Psoas muscle (tissue), 8 donors: ENCODE data around the gene TBCD. TPM values are rescaled to one million over a fixed set of nuclear protein-coding genes. Genes with fewer than 3 reads are reported as not detected.

Source experiments
- ATAC-seq, 4 donors: fragments of 200-7000 bp; cut with Tn5 transposase; one replicate each; pipeline ENCODE4 v1.9.1; 2020; ENCODE audit warnings: moderate library complexity in 3 of 4, mild to moderate bottlenecking in 2 of 4
- DNase-seq, 2 donors: peaks; one replicate each; pipeline ENCODE4 v3.0.0-alpha.2; 2020
- H3K27ac ChIP-seq: fragments of 200-600 bp; one replicate; pipeline ENCODE4 v1.8.0; 2022
- H3K27me3 ChIP-seq, 3 donors: fragments of 200-600 bp in 1 of 3; one replicate each; pipeline versions ENCODE4 v1.6.1 to v1.8.0; 2013 to 2022; ENCODE audit warnings: low read length in 2 of 3, mild to moderate bottlenecking in 2 of 3, moderate library complexity in 1 of 3; ENCODE audit not compliant: insufficient read depth in 3 of 3
- H3K36me3 ChIP-seq, 2 donors: fragments of 200-600 bp in 1 of 2; one replicate each; pipeline versions ENCODE4 v1.6.1 to v1.8.0; 2013 to 2022; ENCODE audit warnings: low read depth in 1 of 2, mild to moderate bottlenecking in 1 of 2, moderate library complexity in 1 of 2; ENCODE audit not compliant: insufficient read depth in 1 of 2
- H3K4me1 ChIP-seq: fragments of 200-600 bp; one replicate; pipeline ENCODE4 v1.8.0; 2022
- H3K4me3 ChIP-seq: fragments of 200-600 bp; one replicate; pipeline ENCODE4 v1.8.0; 2022; ENCODE audit warnings: mild to moderate bottlenecking
- H3K9me3 ChIP-seq: fragments of 200-600 bp; one replicate; pipeline ENCODE4 v1.8.0; 2022
- CTCF ChIP-seq: fragments of 200-600 bp; IDR thresholded peaks from one replicate; pipeline ENCODE4 v1.8.0; 2022; ENCODE audit warnings: antibody characterized with exemption
- WGBS, 3 donors: extraction: QIAGEN DNeasy Blood & Tissue Kit; methylation state at CpG; one replicate each; pipeline versions ENCODE4 v1.1.6 to v1.1.7; 2013; 5-methylcytosine and 5-hydroxymethylcytosine counted together
- intact Hi-C, 2 donors: fragments of 100-400 bp; cut with DNase I; formaldehyde crosslinking; loops; one replicate each; pipeline versions ENCODE4 v1.11.0 to v1.14.2; 2022
- polyA plus RNA-seq, 3 donors: library from polyadenylated mRNA; stranded (reverse); fragments of 200-250 nt; gene quantifications; one replicate each; pipeline ENCODE4 v1.2.3, GENCODE V29; 2013
- total RNA-seq, 4 donors: library from RNA; stranded (reverse); fragmentation: NEBNext Ultra II Directional in 2 of 4; extraction: Animal tissue kit (Norgen Biotek cat#: 25700) in 2 of 4; gene quantifications; one replicate each; pipeline versions ENCODE4 v1.2.1 to v1.2.4, GENCODE V29; 2021 to 2023
- donor health status: healthy with polysubstance abuse.
- donor health status: DM: no; HTN: no; CAD: no; lungs with moderate emphysema.
- donor health status: Bipolar disorder and iron deficiency.
- donor health status: healthy.
- donor health status: DM: yes; HTN: yes; CAD: no.
- donor health status: DM: no; HTN: no; CAD: no.
- donor health status: DM: no; HTN: no; CAD: no.
- donor health status: DM: yes; HTN: yes; CAD: no.

TBCD gene
- total and polyA plus RNA-seq, 7 donors: 28.2 to 65.0 (median 36.5) TPM

- peak; percentile 43 to 71 (median 67) for ATAC-seq
- Histone ChIP-seq H3K4me1 (peaks cover 17% of the 10 kb centered on the region), H3K27me3 (no peaks in the 10 kb centered on the region), H3K27ac (peak overlapping the region; percentile 60), H3K4me3 (peak overlapping the region; percentile 17), H3K36me3 (peaks cover 0 to 13% of the 10 kb centered on the region in 2 donors), H3K9me3 (no peaks in the 10 kb centered on the region)
- no peak for TF ChIP-seq CTCF
- no peak for DNase-seq
- intact Hi-C loops: no loop called here
- 54 to 75% (median 71%) methylated on average over 19 of the region's 19 CpGs for WGBS, 3 donors
These were observed 148.9 kb downstream of the TBCD start for GRCh38 chr17:82900741-82901140.

GRCh38 chr17:82901356-82901755 lies 149.5 kb downstream of the TBCD start:
- TF ChIP-seq CTCF: no peak
- DNase-seq (no peak), ATAC-seq (peak in 1 of 4 donors; percentile 10)
- intact Hi-C loops: no loop called here
- WGBS, 3 donors: 92 to 93% (median 93%) methylated on average over 14 to 16 of the region's 16 CpGs
- Histone ChIP-seq H3K36me3 (peaks cover 0 to 19% of the 10 kb centered on the region in 2 donors), H3K27ac (peak overlapping the region; percentile 60), H3K4me3 (peak overlapping the region; percentile 17), H3K27me3 (no peaks in the 10 kb centered on the region), H3K9me3 (no peaks in the 10 kb centered on the region), H3K4me1 (peaks cover 17% of the 10 kb centered on the region)

GRCh38 chr17:82901856-82902255 lies 150.0 kb downstream of the TBCD start:
- WGBS, 3 donors: 39 to 53% (median 45%) methylated on average over 16 of the region's 16 CpGs

GRCh38 chr17:82902972-82903874 lies 151.4 kb downstream of the TBCD start:
- Histone ChIP-seq H3K9me3 (no peaks in the 10 kb centered on the region), H3K4me3 (no peak overlapping the region), H3K4me1 (peaks cover 17% of the 10 kb centered on the region), H3K27ac (no peak overlapping the region), H3K36me3 (peaks cover 0 to 36% of the 10 kb centered on the region in 2 donors), H3K27me3 (no peaks in the 10 kb centered on the region)
- intact Hi-C loops: no loop called here
- no peak for TF ChIP-seq CTCF
- WGBS, 3 donors: 87 to 90% (median 89%) methylated on average over 33 to 35 of the region's 37 CpGs
- ATAC-seq: peak in 2 of 4 donors; percentile 23
- DNase-seq: no peak

More at GRCh38 chr17:82901856-82902255, 150.0 kb downstream of the TBCD start:
- Histone ChIP-seq H3K27me3 (no peaks in the 10 kb centered on the region), H3K4me1 (peaks cover 17% of the 10 kb centered on the region), H3K9me3 (no peaks in the 10 kb centered on the region), H3K4me3 (peak overlapping the region; percentile 17), H3K36me3 (peaks cover 0 to 24% of the 10 kb centered on the region in 2 donors), H3K27ac (no peak overlapping the region)
- intact Hi-C loops: no loop called here
- TF ChIP-seq CTCF: no peak
- ATAC-seq: peak in 3 of 4 donors; percentile 41 to 60 (median 53)
- no peak for DNase-seq
